Panc1 (cell line): ENCODE measurements around the gene EIF4G3.

ENCODE experiments used
- POLR2AphosphoS5 ChIP-seq: IDR thresholded peaks from 2 replicates; pipeline ENCODE4 v1.6.1; 2012; ENCODE audit warnings: mild to moderate bottlenecking, low read depth, low read length, moderate library complexity
- TF ChIP-seq, protein P1 (sequence below): fragments of 450-650 bp; IDR thresholded peaks from 2 replicates; pipeline ENCODE4 v1.5.1; 2017; ENCODE audit warnings: mild to moderate bottlenecking
- TF ChIP-seq, protein P2 (sequence below), 2 experiments: IDR thresholded peaks; 2 replicates each; pipeline ENCODE4 v1.6.1; 2011 to 2012; ENCODE audit warnings: low read depth in 2 of 2, control low read depth in 1 of 2, low read length in 1 of 2, mild to moderate bottlenecking in 1 of 2, moderate library complexity in 1 of 2; ENCODE audit not compliant: insufficient read depth in 1 of 2

DNA sequence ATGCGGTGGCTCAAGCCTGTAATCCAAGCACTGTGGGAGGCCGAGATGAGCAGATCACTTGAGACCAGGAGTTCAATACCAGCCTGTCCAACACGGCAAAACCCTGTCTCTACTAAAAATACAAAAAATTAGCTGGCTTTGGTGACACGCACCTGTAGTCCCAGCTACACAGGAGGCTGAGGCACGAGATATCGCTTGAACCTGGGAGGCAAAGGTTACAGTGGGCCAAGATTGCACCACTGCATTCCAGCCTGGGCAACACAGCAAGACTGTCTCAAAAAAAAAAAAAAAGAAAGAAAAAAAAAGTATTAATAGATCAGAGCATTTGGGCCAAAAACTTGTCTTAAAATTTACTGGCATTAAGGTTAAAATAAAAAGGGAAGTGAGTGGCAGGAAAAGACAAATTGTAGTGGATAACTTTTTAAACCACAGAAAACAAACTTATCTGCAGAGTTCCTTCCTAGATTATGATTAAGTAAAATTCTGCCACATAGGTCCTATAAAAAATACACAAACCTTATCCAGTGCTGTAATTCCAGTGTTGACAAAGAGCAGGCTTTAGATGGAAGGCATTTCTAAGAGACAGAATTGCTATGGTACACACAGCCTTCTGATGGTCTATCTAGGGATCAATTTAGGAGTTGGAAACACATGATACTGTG is 53.3 kb downstream of the EIF4G3 start:
- TF ChIP-seq, protein P1, sequence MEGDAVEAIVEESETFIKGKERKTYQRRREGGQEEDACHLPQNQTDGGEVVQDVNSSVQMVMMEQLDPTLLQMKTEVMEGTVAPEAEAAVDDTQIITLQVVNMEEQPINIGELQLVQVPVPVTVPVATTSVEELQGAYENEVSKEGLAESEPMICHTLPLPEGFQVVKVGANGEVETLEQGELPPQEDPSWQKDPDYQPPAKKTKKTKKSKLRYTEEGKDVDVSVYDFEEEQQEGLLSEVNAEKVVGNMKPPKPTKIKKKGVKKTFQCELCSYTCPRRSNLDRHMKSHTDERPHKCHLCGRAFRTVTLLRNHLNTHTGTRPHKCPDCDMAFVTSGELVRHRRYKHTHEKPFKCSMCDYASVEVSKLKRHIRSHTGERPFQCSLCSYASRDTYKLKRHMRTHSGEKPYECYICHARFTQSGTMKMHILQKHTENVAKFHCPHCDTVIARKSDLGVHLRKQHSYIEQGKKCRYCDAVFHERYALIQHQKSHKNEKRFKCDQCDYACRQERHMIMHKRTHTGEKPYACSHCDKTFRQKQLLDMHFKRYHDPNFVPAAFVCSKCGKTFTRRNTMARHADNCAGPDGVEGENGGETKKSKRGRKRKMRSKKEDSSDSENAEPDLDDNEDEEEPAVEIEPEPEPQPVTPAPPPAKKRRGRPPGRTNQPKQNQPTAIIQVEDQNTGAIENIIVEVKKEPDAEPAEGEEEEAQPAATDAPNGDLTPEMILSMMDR, result no peak
- no peak for TF ChIP-seq POLR2AphosphoS5
- TF ChIP-seq, protein P2, sequence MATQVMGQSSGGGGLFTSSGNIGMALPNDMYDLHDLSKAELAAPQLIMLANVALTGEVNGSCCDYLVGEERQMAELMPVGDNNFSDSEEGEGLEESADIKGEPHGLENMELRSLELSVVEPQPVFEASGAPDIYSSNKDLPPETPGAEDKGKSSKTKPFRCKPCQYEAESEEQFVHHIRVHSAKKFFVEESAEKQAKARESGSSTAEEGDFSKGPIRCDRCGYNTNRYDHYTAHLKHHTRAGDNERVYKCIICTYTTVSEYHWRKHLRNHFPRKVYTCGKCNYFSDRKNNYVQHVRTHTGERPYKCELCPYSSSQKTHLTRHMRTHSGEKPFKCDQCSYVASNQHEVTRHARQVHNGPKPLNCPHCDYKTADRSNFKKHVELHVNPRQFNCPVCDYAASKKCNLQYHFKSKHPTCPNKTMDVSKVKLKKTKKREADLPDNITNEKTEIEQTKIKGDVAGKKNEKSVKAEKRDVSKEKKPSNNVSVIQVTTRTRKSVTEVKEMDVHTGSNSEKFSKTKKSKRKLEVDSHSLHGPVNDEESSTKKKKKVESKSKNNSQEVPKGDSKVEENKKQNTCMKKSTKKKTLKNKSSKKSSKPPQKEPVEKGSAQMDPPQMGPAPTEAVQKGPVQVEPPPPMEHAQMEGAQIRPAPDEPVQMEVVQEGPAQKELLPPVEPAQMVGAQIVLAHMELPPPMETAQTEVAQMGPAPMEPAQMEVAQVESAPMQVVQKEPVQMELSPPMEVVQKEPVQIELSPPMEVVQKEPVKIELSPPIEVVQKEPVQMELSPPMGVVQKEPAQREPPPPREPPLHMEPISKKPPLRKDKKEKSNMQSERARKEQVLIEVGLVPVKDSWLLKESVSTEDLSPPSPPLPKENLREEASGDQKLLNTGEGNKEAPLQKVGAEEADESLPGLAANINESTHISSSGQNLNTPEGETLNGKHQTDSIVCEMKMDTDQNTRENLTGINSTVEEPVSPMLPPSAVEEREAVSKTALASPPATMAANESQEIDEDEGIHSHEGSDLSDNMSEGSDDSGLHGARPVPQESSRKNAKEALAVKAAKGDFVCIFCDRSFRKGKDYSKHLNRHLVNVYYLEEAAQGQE (IDR thresholded peaks at IDR 0.05; ENCODE audit: insufficient read depth in 1 of 2, low read depth in 2 of 2, low read length in 1 of 2), result no peak
